Esophagus squamous epithelium (tissue), 4 donors: Measurements from ENCODE around the gene ZNF219.

Source experiments
- CTCF ChIP-seq, 6 experiments: fragments of 450-650 bp in 4 of 6; fragments of 200-600 bp in 2 of 6; sonication (generic) in 2 of 6; IDR thresholded peaks; one replicate each; pipeline ENCODE4 v1.5.1; 2016 to 2019; ENCODE audit warnings: antibody characterized with exemption in 6 of 6, mild to moderate bottlenecking in 4 of 6, moderate library complexity in 4 of 6
- POLR2A ChIP-seq, 4 donors: fragments of 450-650 bp; IDR thresholded peaks; one replicate each; pipeline ENCODE4 v1.6.1; 2017; ENCODE audit warnings: antibody characterized with exemption in 4 of 4, mild to moderate bottlenecking in 4 of 4, moderate library complexity in 3 of 4

- no peak for TF ChIP-seq CTCF (IDR thresholded peaks at IDR 0.05)
- TF ChIP-seq POLR2A (IDR thresholded peaks at IDR 0.05), result no peak
Measured at GRCh38 chr14:21107283-21107800, 8.9 kb upstream of the ZNF219 start.
